Right atrium auricular region (tissue), 2 donors: Measurements from ENCODE around the gene EFCAB6. TPM values are rescaled to one million over a fixed set of nuclear protein-coding genes. Genes with fewer than 3 reads are reported as not detected.

ENCODE experiments used
- DNase-seq: peaks from one replicate; pipeline ENCODE4 v3.0.0-alpha.2; 2019; ENCODE audit warnings: low spot score
- H3K27ac ChIP-seq, 2 donors: fragments of 200-600 bp; sonication (generic); 1 replicate in 1 of 2; 2 replicates in 1 of 2; pipeline ENCODE4 v1.5.1; 2016 to 2019
- H3K27me3 ChIP-seq, 2 donors: fragments of 200-600 bp; sonication (generic); one replicate each; pipeline versions ENCODE4 v1.5.1 to v1.6.0; 2017 to 2019
- H3K36me3 ChIP-seq: fragments of 200-600 bp; sonication (generic); one replicate; pipeline ENCODE4 v1.5.1; 2016
- H3K4me1 ChIP-seq, 2 donors: fragments of 200-600 bp; sonication (generic); one replicate each; pipeline versions ENCODE4 v1.5.1 to v1.6.0; 2017 to 2019
- H3K4me3 ChIP-seq, 2 donors: fragments of 200-600 bp; sonication (generic); 1 replicate in 1 of 2; 2 replicates in 1 of 2; pipeline ENCODE4 v1.5.1; 2017 to 2019; ENCODE audit warnings: mild to moderate bottlenecking in 1 of 2, moderate library complexity in 1 of 2
- H3K9me3 ChIP-seq, 2 donors: fragments of 200-600 bp; sonication (generic); one replicate each; pipeline ENCODE4 v1.5.1; 2019
- total RNA-seq, 2 donors: library from RNA; depleted of rRNA; stranded (reverse); fragments of >200 nt; gene quantifications; one replicate each; pipeline ENCODE4 v1.1.0, GENCODE V29; 2016
- TF ChIP-seq, protein P1 (sequence below), 2 donors: fragments of 200-600 bp; sonication (generic); IDR thresholded peaks; one replicate each; pipeline ENCODE4 v1.5.1; 2019; ENCODE audit warnings: antibody characterized with exemption in 2 of 2

The EFCAB6 gene
- total RNA-seq, 2 donors from 2014 or later, result 1.5 TPM

DNA sequence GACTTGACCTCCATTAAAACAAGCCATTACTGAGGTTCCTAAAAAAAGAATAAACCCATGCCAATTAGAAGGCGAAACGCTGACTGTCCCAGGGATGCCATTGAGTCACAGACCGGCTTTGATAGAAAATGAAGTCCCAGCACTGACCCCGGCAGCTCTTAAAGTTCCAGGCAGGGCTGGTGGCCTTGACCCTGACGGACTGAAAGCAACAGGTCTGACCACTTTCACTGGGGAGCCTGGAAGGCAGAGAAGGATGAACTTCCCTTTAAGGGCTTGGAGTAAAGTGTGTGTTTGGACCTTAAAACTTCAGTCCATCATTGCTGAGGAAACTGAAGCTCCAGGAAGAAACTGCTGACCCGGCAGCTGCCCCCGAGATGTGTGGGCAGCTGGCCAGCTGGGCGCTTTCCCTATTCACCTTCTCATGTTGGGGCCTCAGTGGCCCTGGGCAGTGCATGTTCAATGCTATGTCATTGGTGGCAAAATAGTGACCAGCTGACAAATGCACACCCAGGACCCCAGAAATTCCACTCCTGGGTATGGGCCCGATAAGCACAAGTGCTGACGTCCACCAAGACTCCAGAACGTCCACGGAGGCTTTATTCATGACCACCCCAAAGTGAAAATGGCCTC is 18.9 kb upstream of the EFCAB6 start:
- TF ChIP-seq, protein P1, sequence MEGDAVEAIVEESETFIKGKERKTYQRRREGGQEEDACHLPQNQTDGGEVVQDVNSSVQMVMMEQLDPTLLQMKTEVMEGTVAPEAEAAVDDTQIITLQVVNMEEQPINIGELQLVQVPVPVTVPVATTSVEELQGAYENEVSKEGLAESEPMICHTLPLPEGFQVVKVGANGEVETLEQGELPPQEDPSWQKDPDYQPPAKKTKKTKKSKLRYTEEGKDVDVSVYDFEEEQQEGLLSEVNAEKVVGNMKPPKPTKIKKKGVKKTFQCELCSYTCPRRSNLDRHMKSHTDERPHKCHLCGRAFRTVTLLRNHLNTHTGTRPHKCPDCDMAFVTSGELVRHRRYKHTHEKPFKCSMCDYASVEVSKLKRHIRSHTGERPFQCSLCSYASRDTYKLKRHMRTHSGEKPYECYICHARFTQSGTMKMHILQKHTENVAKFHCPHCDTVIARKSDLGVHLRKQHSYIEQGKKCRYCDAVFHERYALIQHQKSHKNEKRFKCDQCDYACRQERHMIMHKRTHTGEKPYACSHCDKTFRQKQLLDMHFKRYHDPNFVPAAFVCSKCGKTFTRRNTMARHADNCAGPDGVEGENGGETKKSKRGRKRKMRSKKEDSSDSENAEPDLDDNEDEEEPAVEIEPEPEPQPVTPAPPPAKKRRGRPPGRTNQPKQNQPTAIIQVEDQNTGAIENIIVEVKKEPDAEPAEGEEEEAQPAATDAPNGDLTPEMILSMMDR (IDR thresholded peaks at IDR 0.05), result no peak
- H3K36me3 ChIP-seq, result no peaks in the 10 kb centered on the region
- H3K27ac ChIP-seq, result peak overlapping the region; percentile 77 to 90
- H3K4me1 ChIP-seq, result peaks cover 0 to 29% of the 10 kb centered on the region in 2 donors
- no peaks in the 10 kb centered on the region for H3K9me3 ChIP-seq
- H3K4me3 ChIP-seq, result no peak overlapping the region
- H3K27me3 ChIP-seq, result no peaks in the 10 kb centered on the region
- DNase-seq, result no peak

DNA sequence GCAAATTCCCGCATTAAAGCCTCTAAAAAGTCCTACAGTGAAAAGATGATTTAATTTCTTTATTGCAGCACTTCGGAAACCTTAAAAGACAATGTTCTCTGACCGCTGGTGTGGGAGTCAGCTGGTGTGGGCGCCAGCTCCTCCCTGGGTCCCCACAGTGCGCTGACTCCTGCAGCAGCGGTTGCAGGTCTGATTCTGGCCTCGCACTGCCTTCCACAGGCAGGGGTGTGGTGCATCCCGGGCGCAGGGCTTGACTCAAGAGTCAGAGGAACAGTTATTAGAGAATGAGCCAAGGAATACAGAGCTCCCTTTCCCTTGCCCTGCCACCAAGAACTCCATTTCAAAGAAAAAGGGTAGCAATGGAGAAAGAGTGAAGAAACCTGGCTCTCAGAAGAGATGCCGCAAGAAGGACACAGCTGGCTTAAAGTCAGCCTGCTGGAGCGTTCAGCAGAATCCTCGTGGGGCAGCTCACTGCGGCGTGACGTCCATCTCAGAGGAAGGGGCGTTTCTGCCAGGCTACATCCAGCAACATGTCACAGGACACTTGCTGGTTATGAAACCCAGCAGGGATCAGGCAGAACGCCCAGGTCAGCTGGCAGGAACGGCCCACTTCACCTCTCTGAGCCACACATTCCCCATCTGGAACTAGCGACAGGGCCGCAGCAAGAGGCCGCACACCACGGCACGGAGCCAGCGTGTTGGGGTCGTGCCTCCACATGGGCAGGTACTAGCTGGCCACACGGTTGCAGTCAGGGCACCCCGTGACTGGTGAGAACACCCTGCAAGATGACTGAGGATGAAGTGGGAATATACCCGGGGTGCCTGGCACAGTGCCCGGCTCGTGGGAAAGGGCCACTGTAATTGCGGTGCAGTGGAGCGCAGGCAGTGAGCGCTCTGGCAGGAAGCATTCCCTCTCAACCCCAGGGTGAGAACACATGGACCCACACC is 18.1 kb upstream of the EFCAB6 start:
- H3K4me3 ChIP-seq, result no peak overlapping the region
- H3K9me3 ChIP-seq, result no peaks in the 10 kb centered on the region
- no peaks in the 10 kb centered on the region for H3K36me3 ChIP-seq
- TF ChIP-seq, protein P1 (IDR thresholded peaks at IDR 0.05), result no peak
- DNase-seq, result peak; percentile 94
- H3K27ac ChIP-seq, result peak overlapping the region; percentile 77 to 90
- peaks cover 0 to 29% of the 10 kb centered on the region in 2 donors for H3K4me1 ChIP-seq
- H3K27me3 ChIP-seq, result no peaks in the 10 kb centered on the region

DNA sequence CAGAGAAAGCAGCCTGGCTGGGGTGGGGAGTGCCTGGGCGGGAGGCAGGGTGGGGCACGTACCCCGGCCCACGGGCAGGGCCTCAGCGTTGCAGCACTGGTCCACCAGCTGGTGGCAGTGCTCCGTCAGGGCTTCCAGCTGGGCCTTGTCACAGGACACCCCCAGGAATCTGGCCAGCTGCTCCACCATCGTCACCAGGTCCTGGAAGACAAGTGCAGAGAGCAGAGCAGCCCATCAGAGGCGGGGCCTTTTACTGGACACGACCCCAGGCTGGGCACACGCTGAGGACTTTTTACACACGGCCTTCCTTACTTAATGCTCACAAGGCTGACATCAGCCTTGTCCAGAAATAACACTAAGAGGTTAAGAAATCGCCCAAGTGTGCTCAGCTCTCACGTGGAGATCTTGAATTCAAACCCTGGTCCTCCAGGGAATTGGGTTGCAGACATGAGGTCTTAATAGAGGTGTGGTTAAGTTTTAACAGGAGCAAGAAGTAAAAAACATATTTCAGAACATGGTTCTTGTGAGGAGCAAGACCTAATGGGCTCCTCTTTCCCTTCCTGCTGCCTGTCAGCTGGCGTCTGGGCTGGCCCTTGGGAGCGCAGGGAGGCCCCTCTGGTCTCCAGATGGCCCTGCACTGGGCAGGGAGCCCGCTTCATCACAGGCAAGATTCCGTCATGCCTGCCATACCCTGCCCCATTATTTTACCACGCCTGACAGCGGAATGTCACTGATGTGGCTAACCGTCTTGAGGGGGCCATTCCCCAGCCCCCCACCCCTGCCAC is 17.1 kb upstream of the EFCAB6 start:
- H3K27ac ChIP-seq, result peak overlapping the region; percentile 77 to 90
- H3K4me3 ChIP-seq, result no peak overlapping the region
- peak; percentile 95 for DNase-seq
- TF ChIP-seq, protein P1 (IDR thresholded peaks at IDR 0.05), result peak; percentile 22 to 72
- H3K27me3 ChIP-seq, result no peaks in the 10 kb centered on the region
- H3K36me3 ChIP-seq, result no peaks in the 10 kb centered on the region
- H3K4me1 ChIP-seq, result peaks cover 0 to 29% of the 10 kb centered on the region in 2 donors
- no peaks in the 10 kb centered on the region for H3K9me3 ChIP-seq

DNA sequence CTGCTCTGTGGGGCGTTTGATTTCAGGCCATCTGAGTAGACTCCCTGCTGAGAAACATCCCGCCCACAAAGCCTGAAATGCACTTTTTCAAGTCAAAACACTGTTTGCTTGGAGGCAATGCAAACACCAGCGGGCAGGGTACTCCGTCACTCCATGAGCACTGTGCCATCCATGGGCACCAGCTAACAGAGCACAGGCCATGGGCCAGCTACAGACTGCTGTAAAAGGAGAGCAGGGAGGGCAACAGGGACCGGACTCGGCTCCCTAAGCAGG is 16.6 kb upstream of the EFCAB6 start:
- no peaks in the 10 kb centered on the region for H3K27me3 ChIP-seq
- peak overlapping the region; percentile 77 to 90 for H3K27ac ChIP-seq
- H3K9me3 ChIP-seq, result no peaks in the 10 kb centered on the region
- H3K4me3 ChIP-seq, result no peak overlapping the region
- DNase-seq, result no peak
- TF ChIP-seq, protein P1 (IDR thresholded peaks at IDR 0.05), result no peak
- peaks cover 0 to 26% of the 10 kb centered on the region in 2 donors for H3K4me1 ChIP-seq
- no peaks in the 10 kb centered on the region for H3K36me3 ChIP-seq

DNA sequence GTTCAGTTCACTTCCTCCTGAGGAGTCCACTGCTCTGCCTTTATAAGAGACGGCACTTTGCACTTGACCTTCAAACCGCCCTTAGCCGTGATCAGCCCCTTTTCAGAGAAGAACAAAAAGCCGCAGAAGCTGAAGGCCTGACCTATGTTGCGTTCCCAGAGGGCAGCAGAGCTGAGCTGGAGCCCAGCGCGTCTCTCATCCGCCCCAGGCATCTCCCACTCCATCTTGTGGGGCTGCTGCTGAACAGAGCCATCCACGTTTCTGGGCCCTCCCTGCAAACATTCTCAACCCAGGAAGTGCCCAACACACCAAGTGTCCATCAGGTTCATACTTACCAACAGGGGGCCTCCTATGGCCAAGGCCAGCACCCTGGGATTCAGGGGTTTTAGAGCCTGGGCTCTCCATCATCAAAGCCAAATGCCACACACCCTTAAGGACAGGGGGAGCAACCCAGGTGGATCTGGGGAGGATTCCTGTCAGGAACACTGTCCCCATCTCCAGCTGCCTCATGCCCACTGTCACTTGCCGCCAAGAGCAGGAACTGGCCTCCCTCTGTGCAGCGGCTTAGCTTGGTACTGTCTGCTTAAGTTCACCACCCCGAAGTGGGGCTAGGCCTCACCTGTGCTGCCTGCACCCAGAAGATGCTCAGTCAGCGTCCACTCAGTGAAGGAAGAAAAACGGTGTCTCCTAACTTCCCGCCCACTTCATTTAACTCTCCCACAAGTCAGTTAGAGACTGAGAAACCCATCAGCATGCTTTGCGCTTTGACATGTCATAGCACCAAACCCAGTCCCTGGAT is 16.0 kb upstream of the EFCAB6 start:
- H3K27me3 ChIP-seq, result no peaks in the 10 kb centered on the region
- no peak for DNase-seq
- H3K9me3 ChIP-seq, result no peaks in the 10 kb centered on the region
- H3K4me1 ChIP-seq, result peaks cover 0 to 23% of the 10 kb centered on the region in 2 donors
- H3K27ac ChIP-seq, result peak overlapping the region; percentile 77 to 90
- TF ChIP-seq, protein P1 (IDR thresholded peaks at IDR 0.05), result no peak
- no peaks in the 10 kb centered on the region for H3K36me3 ChIP-seq
- no peak overlapping the region for H3K4me3 ChIP-seq
